Lower leg skin (tissue), 4 donors: ENCODE data around the gene ERVMER34-1. TPM values are rescaled to one million over a fixed set of nuclear protein-coding genes. Genes with fewer than 3 reads are reported as not detected.

ENCODE experiments used
- DNase-seq, 2 donors: peaks; one replicate each; pipeline ENCODE4 v3.0.0-alpha.2; 2019; ENCODE audit warnings: low spot score in 2 of 2
- H3K4me3 ChIP-seq: fragments of 200-600 bp; sonication (generic); 2 replicates; pipeline ENCODE4 v1.5.1; 2017; ENCODE audit warnings: mild to moderate bottlenecking, low read depth; ENCODE audit not compliant: poor library complexity, severe bottlenecking
- CTCF ChIP-seq, 3 donors: fragments of 450-650 bp; IDR thresholded peaks; one replicate each; pipeline ENCODE4 v1.5.1; 2016; ENCODE audit warnings: antibody characterized with exemption in 3 of 3, mild to moderate bottlenecking in 3 of 3, moderate library complexity in 2 of 3
- POLR2A ChIP-seq, 2 donors: fragments of 450-650 bp; IDR thresholded peaks; one replicate each; pipeline ENCODE4 v1.6.1; 2016 to 2017; ENCODE audit warnings: antibody characterized with exemption in 2 of 2, mild to moderate bottlenecking in 1 of 2, moderate library complexity in 1 of 2
- WGBS, 2 donors: methylation state at CpG; one replicate each; pipeline ENCODE4 v1.1.5; 2018; 5-methylcytosine and 5-hydroxymethylcytosine counted together
- intact Hi-C: fragments of 100-400 bp; cut with DNase I; formaldehyde crosslinking; loops from one replicate; pipeline ENCODE4 v1.15.0; 2023; ENCODE audit warnings: low total_unique reads
- total RNA-seq, 4 donors: library from RNA; depleted of rRNA; stranded (reverse); fragments of >200 nt; gene quantifications; one replicate each; pipeline ENCODE4 v1.1.0, GENCODE V29; 2016

ERVMER34-1 gene
- total RNA-seq, 4 donors from 2014 or later: 0.08 to 1.3 (median 0.94) TPM; not detected in 1

GRCh38 chr4:52712251-52713130 is 38.7 kb downstream of the ERVMER34-1 start:
- H3K4me3 ChIP-seq: peak overlapping the region; percentile 93
- peak; percentile 98 to 99 for DNase-seq
- WGBS, 2 donors: 1% methylated on average over 56 to 62 of the region's 87 CpGs
- TF ChIP-seq CTCF (IDR thresholded peaks at IDR 0.05) (no peak), POLR2A (IDR thresholded peaks at IDR 0.05) (no peak)
- intact Hi-C loops: loop anchor here (10.0 kb wide), 1 partner anchor 58 kb away; the partner anchor contains the start of gene USP46

- intact Hi-C loops: loop anchor here (10.0 kb wide), 1 partner anchor 57 kb away; the partner anchor contains the start of gene USP46
- DNase-seq: no peak
- 10 to 15% methylated on average over 12 to 15 of the region's 15 CpGs for WGBS, 2 donors
- no peak overlapping the region for H3K4me3 ChIP-seq
- no peak for TF ChIP-seq POLR2A (IDR thresholded peaks at IDR 0.05)
- TF ChIP-seq CTCF (IDR thresholded peaks at IDR 0.05): no peak
Measured at GRCh38 chr4:52711834-52712250, 39.4 kb downstream of the ERVMER34-1 start.

GRCh38 chr4:52711272-52711671 is 40.0 kb downstream of the ERVMER34-1 start:
- TF ChIP-seq CTCF (IDR thresholded peaks at IDR 0.05) (no peak), POLR2A (IDR thresholded peaks at IDR 0.05) (no peak)
- no peak overlapping the region for H3K4me3 ChIP-seq
- intact Hi-C loops: loop anchor here (10.0 kb wide), 1 partner anchor 56 kb away; the partner anchor contains the start of gene USP46
- WGBS, 2 donors: 32 to 71% methylated on average over 1 of the region's 1 CpG
- DNase-seq: no peak

- TF ChIP-seq POLR2A (IDR thresholded peaks at IDR 0.05) (no peak), CTCF (IDR thresholded peaks at IDR 0.05) (no peak)
- intact Hi-C loops: no loop called here
- H3K4me3 ChIP-seq: no peak overlapping the region
- DNase-seq: no peak
Measured at GRCh38 chr4:52709155-52709554, 42.1 kb downstream of the ERVMER34-1 start.

GRCh38 chr4:52704661-52705060 is 46.6 kb downstream of the ERVMER34-1 start:
- DNase-seq: no peak
- 69 to 73% methylated on average over 3 of the region's 3 CpGs for WGBS, 2 donors

More at GRCh38 chr4:52704661-52705060, 46.6 kb downstream of the ERVMER34-1 start:
- no peak overlapping the region for H3K4me3 ChIP-seq
- no peak for TF ChIP-seq POLR2A (IDR thresholded peaks at IDR 0.05)
- TF ChIP-seq CTCF (IDR thresholded peaks at IDR 0.05): no peak
- intact Hi-C loops: no loop called here
